Omental fat pad (tissue), 4 donors: Measurements from ENCODE around the gene RAD51AP1. TPM values are rescaled to one million over a fixed set of nuclear protein-coding genes. Genes with fewer than 3 reads are reported as not detected.

Source experiments
- ATAC-seq: fragments of 150-250 bp; one replicate; pipeline ENCODE4 v1.9.1; 2016; ENCODE audit warnings: mild to moderate bottlenecking, moderate library complexity; ENCODE audit not compliant: low FRiP score
- DNase-seq: peaks from one replicate; pipeline ENCODE4 v3.0.0-alpha.2; 2019; ENCODE audit warnings: low spot score
- CTCF ChIP-seq, 3 donors: fragments of 450-650 bp; IDR thresholded peaks; one replicate each; pipeline ENCODE4 v1.5.1; 2016 to 2017; ENCODE audit warnings: antibody characterized with exemption in 3 of 3, mild to moderate bottlenecking in 3 of 3, moderate library complexity in 2 of 3
- total RNA-seq, 4 donors: library from RNA; depleted of rRNA; stranded (reverse); fragments of >200 nt; gene quantifications; one replicate each; pipeline ENCODE4 v1.1.0, GENCODE V29; 2016

The RAD51AP1 gene
- total RNA-seq, 4 donors from 2014 or later: 1.1 to 3.2 (median 1.5) TPM

DNA sequence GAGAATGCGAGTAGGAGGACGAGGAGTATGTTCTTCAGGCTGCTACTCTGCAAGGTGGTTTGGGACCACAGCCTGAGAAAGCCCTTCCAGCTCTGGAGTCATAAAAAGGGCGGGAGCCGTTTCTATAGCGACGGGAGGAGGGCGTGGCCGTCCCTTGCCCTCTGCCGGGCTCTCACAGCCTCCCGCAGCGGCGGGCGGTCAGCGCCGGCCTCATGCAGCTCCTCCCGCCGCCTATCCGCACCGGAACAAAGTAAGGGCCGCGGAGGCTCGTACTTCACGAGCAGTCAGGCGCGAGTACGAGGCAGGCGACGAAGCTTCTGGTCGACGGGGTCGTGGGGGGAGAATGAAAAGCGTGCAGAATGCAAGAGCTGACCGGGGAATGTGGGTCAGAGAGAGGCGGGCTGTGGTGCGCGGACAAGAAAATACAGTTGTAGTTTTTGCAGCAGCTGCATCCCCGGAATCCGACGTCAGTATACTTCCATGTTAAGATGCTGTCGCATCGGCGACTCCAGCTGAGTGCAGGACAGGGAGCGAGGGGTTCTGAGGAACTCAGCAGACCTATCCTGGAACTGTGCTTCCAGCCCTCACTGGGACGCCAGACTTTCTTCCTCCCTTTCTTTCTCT is 23.5 kb downstream of the RAD51AP1 start, which contains the start of gene DYRK4:
Gene DYRK4 (plus strand): TSS at position 175 of the 624 bp plus-strand sequence. CDS start 38 bp downstream, at position 213.
- DNase-seq: peak; percentile 41
- TF ChIP-seq CTCF (IDR thresholded peaks at IDR 0.05): no peak
- peak; percentile 89 for ATAC-seq

GRCh38 chr12:4563336-4563735 is 24.6 kb downstream of the RAD51AP1 start:
- no peak for TF ChIP-seq CTCF (IDR thresholded peaks at IDR 0.05)
- DNase-seq (no peak), ATAC-seq (no peak)

DNA sequence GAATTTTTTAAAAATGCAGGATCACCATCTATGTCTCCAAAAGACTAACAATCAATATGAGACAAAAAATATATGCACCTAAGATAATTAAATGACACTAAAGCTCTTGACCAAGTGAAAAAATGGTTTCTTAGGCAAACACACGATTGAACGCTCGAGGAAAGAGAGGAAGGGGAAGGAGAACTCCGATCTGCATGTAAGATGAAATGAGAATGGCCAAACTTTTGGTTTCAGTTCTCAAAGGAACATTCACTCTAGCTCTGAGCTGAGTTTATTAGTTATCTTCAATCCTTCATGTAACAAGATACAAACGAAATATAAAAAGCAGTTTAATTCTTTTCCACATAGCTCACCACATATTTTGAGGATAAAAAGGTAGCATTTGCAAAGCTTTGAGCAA is 26.1 kb downstream of the RAD51AP1 start:
- ATAC-seq (no peak), DNase-seq (no peak)
- no peak for TF ChIP-seq CTCF (IDR thresholded peaks at IDR 0.05)

GRCh38 chr12:4566474-4566873 is 27.8 kb downstream of the RAD51AP1 start:
- TF ChIP-seq CTCF (IDR thresholded peaks at IDR 0.05): no peak
- ATAC-seq: no peak
- DNase-seq: no peak

DNA sequence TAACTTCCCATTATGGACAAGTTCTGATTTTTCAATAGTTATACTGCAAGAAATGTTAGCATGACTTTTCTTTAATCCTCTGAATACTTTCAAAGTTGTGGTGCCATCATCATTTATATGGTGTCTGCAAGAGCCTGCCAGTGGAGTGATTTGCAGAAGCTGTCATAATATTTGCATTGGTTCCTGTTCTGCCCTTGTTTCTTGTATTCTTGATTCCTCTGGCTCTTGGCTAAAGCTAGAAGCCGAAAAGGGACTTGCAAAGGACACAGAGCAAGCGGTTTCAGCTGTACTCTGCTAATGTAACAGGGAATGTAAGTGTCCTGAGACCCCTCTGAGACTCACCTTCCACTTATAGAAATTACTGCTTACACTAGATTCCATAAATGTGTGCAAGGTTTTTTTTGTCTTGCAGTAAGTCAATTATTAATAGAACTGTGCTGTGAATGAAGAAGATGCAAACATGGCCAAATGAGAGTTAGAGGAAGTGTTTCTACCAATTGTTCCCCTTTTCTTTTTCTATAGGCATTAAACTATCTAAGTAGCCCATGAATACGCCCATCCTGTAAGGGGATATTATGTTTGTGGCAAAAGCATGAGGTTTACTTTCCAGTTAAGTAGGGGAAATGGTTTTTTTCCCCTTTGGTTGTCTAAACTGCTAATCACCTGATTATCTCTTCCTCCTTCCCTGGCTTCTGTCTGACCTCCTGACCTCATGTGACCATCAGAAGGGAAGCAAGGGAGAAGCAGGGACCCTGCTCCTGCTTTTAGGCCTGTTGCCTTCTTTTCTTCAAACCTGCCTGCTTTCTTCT is 28.6 kb downstream of the RAD51AP1 start:
- no peak for TF ChIP-seq CTCF (IDR thresholded peaks at IDR 0.05)
- ATAC-seq (no peak), DNase-seq (no peak)

DNA sequence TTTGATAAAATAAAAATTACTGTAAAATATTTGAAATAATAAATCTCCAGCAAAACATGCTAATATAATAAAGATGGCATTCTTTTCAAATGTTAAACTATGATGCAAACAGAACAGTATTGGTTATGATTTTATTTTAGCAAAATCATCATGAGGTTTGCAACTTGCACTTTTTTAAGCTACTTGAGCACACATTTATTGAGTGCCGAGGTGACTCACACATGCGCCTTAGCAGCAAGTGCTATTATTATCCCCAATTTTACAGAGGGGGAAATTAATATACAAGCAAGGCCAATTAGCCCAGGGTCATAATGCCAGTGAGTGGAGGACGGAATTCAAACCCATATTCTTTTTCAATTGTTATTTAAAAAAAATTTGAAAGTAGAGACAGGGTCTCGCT is 30.6 kb downstream of the RAD51AP1 start:
- ATAC-seq: no peak
- DNase-seq: no peak
- TF ChIP-seq CTCF (IDR thresholded peaks at IDR 0.05): no peak
